ES-I3 (cell line): ENCODE measurements around the gene ETFB.

ENCODE experiments used
- H3K36me3 ChIP-seq: 2 replicates; pipeline ENCODE4 v1.6.1; 2013; ENCODE audit warnings: mild to moderate bottlenecking, low read length, control low read depth, moderate library complexity; ENCODE audit not compliant: insufficient read depth
- H3K4me1 ChIP-seq: 2 replicates; pipeline ENCODE4 v1.6.1; 2013; ENCODE audit warnings: mild to moderate bottlenecking, control low read depth, low read length; ENCODE audit not compliant: insufficient read depth
- H3K9ac ChIP-seq: 2 replicates; pipeline ENCODE4 v1.6.1; 2013; ENCODE audit warnings: low read depth, mild to moderate bottlenecking, low read length, moderate library complexity
- H3K9me3 ChIP-seq: 2 replicates; pipeline ENCODE4 v1.6.1; 2013; ENCODE audit warnings: mild to moderate bottlenecking, low read length, moderate library complexity; ENCODE audit not compliant: control insufficient read depth, insufficient read depth

ETFB gene

GRCh38 chr19:51367565-51368365, 1.6 kb upstream of the ETFB start:
- Histone ChIP-seq H3K4me1 (peaks cover 10% of the 10 kb centered on the region; the same call in 1 of the 2 replicates), H3K36me3 (no peaks in the 10 kb centered on the region), H3K9me3 (no peaks in the 10 kb centered on the region), H3K9ac (peak overlapping the region; percentile 76)

DNA sequence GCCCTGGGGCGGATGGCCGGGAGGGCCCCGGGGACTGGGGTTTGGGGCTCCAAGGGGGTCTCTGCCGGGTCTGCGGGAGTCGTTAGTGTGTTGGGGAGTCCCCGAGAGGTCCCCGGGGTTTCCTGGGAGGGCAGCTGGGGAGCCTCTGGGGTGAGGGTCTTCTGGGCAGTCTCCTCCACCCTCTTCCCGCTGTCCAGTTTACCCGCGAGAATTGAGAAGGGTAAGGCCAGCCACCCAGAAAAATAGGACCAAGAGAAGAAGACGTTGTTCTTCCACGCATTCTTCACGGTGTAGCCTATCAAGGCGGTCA, 1.0 kb upstream of the ETFB start:
- no peaks in the 10 kb centered on the region for H3K36me3 ChIP-seq

DNA sequence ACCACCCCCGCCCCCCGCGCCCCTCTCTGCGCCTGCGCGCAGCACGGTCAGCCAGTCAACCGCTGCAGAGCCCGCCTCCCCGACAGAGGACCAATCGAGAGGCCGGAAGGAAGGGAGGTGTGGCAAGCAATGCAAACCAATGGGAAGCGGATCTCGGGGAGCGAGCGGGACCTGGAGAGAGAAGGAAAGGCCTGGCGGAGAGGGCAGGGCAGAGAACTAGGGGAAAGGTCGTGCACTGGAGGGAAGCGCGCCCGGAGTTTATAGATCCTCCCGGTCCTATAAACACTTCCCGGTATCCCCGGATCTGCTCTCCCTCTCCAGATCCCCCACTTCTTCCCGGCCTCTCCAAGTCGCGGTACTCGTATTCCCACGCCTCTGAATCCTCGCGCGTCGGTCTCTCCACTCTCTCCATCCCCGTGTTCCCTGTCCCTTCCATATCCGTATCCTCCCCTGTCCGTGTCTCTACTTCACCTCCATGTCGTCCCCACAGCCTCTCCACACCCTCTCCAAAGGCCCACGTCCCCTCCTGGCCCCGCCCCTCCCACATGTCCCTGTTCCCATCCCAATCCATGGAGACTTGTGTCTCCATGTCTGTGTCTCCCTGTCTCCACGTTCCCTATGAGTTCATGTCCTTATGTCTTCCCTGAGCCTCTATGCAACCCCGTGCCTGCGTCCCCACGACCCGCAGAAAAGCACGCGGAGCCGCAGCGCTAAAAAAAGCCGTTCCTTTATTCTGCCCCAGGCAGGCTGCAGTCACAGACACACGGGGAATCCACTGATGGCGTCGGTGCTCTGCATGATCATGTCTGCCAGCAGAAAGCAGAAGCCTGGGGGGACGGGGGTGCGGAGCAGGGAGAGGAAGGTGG, 434 bp upstream of the ETFB start:
- Histone ChIP-seq H3K9me3 (no peaks in the 10 kb centered on the region), H3K4me1 (peaks cover 12% of the 10 kb centered on the region; the same call in 1 of the 2 replicates), H3K9ac (peak overlapping the region; percentile 76), H3K36me3 (no peaks in the 10 kb centered on the region)

More for the DNA sequence above, 1.0 kb upstream of the ETFB start:
- Histone ChIP-seq H3K9ac (peak overlapping the region; percentile 76), H3K9me3 (no peaks in the 10 kb centered on the region), H3K4me1 (peaks cover 12% of the 10 kb centered on the region; the same call in 1 of the 2 replicates)

DNA sequence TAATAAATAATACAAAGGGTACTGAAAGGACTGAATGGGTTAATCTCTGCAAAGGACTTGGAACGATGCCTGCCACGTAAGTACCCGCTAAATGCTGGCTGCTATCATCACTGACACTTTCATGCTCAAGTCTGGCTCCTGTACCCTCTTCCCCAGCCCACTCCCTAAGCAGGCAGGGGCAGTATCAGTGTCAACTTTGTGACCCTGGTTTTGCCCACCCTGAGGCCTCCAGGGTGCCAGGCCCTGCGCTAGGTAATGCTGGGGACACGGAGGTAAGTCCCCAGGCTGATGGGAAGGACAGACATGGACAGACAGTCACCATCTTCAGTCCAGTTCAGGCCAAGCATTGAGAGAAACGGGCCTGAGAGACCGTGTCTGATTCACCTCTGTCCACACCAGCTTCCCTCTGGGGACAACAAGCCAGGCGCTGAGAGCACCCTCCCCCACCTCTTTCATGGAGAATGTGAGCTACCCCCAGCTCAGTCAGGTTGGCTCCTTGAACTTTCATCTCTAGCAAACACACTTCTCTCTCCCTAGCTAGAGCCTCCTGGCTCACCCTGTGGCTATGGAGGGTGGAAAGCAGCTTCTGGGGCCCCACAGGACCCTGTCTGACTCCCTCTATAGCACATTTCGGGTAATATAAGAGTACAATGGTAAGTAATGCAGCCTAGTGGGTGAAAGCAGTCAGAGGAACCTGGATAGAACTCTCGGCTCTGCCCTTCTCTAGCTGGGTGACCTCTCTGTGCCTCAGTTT, 800 bp downstream of the ETFB start:
- Histone ChIP-seq H3K4me1 (peaks cover 12% of the 10 kb centered on the region; the same call in 1 of the 2 replicates), H3K9me3 (no peaks in the 10 kb centered on the region), H3K36me3 (no peaks in the 10 kb centered on the region), H3K9ac (peak overlapping the region; percentile 89)

GRCh38 chr19:51364200-51365106, 1.7 kb downstream of the ETFB start:
- Histone ChIP-seq H3K9ac (no peak overlapping the region), H3K9me3 (no peaks in the 10 kb centered on the region), H3K4me1 (peaks cover 12% of the 10 kb centered on the region; the same call in 1 of the 2 replicates), H3K36me3 (no peaks in the 10 kb centered on the region)

DNA sequence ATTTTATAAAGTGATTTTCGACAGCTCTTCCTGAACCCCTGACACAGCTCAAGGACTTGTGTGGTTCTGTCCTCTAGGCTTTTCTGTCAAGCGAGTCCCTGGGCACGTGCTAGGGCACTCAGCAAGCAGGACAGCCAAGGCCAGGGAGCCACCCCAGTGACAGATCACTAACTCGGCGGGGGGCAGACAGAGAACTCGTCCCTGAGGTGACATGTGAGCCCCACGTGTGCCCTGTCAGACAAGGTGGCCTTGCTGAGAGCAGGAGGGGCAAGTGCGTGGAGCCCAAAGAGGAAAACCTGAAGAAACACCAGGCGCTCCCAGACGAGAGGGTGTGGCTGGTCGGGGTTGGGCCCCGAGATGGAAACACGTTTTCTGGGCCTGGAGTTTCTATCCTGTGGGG, 4.9 kb downstream of the ETFB start:
- Histone ChIP-seq H3K36me3 (no peaks in the 10 kb centered on the region), H3K4me1 (peaks cover 6% of the 10 kb centered on the region; the same call in 1 of the 2 replicates), H3K9ac (no peak overlapping the region), H3K9me3 (no peaks in the 10 kb centered on the region)

GRCh38 chr19:51359294-51359693, 6.9 kb downstream of the ETFB start:
- H3K9ac ChIP-seq, result no peak overlapping the region
- H3K4me1 ChIP-seq, result peaks cover 9% of the 10 kb centered on the region; the same call in 1 of the 2 replicates
- H3K36me3 ChIP-seq, result no peaks in the 10 kb centered on the region
- no peaks in the 10 kb centered on the region for H3K9me3 ChIP-seq

- Histone ChIP-seq H3K4me1 (peaks cover 12% of the 10 kb centered on the region; the same call in 1 of the 2 replicates), H3K36me3 (no peaks in the 10 kb centered on the region), H3K9ac (no peak overlapping the region), H3K9me3 (no peaks in the 10 kb centered on the region)
Measured at GRCh38 chr19:51357952-51358351, 8.2 kb downstream of the ETFB start.

- H3K9ac ChIP-seq, result no peak overlapping the region
- H3K36me3 ChIP-seq, result no peaks in the 10 kb centered on the region
- H3K4me1 ChIP-seq, result peaks cover 9% of the 10 kb centered on the region; the same call in 1 of the 2 replicates
- no peaks in the 10 kb centered on the region for H3K9me3 ChIP-seq
Measured at GRCh38 chr19:51356159-51356801, 9.9 kb downstream of the ETFB start.

DNA sequence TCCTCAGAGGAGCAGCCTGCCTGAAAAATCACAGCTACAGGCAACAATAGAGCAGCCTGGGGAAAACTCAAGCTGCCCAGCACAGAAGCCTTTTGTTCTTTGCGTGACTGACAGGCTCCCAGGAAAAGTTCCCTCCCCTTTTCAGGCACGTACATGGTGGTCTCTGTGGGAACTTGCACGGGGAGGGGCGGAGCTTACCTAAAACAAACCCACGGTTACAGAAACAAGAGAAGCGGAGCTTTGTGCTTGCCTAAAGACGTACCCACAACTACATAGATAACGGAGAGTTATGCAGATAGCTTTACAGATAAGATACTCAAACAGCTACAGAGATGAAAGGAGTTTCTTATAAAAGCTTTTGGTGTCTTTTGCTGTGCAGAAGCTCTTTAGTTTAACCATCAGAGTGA, 11.4 kb downstream of the ETFB start:
- Histone ChIP-seq H3K4me1 (peaks cover 9% of the 10 kb centered on the region; the same call in 1 of the 2 replicates), H3K36me3 (peaks cover 6% of the 10 kb centered on the region), H3K9me3 (no peaks in the 10 kb centered on the region), H3K9ac (no peak overlapping the region; the same call in 1 of the 2 replicates)

DNA sequence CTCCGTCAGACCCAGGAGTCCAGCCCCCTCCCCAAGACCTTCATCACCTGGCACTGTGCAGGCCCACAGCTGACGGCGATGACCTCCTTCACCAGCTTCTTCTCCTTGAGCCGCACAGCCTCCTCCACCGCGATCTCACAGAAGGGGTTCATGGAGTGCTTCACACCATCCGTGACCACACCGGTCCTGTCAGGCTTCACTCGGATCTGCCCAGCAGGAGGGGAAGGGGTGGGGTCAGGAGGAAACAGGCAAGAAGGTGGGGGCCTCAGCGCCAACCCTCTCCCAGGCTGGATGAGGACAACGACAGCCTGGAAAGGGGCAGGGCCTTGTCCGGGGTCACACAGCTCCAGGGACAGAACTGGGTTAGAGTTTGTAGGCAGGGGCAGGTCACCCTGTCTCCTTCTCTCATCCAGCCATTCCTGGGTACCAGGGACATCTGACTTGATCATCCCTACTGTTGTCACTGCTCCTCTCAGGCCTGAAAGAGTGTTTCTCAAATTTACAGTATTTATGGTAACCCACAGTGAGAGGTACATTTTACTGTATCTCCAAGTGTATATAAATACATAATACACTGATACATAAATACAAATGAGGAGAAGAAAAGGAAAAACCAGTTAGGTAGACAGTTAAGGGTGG, 12.0 kb downstream of the ETFB start:
- no peak overlapping the region; the same call in 1 of the 2 replicates for H3K9ac ChIP-seq
- no peaks in the 10 kb centered on the region for H3K9me3 ChIP-seq
- peaks cover 9% of the 10 kb centered on the region; the same call in 1 of the 2 replicates for H3K4me1 ChIP-seq
- peaks cover 6% of the 10 kb centered on the region for H3K36me3 ChIP-seq

DNA sequence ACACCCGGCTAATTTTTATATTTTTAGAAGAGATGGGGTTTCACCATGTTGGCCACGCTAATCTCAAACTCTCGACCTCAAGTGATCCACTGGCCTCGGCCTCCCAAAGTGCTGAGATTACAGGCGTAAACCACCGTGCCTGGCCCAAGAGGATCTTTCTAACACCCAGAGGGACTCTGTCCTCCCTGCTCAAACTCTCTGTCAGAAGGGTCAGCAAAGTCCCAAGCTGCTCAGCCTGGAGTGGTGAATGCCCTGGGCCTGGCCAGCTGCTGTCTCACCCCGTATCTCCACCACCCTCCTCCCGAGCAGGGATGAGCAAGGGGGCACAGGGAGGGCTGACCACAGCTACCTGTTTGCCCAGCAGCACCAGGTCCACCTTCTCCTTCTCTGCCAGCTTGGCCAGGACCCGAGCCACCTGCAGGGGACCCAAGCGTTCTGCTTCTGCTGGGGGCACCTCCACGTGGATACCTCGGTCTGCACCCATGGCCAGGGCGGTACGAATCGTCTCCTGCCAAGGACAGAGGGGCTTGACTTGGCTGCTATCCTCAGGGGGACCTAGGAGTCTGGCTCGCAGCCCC, 13.3 kb downstream of the ETFB start:
- no peak overlapping the region for H3K9ac ChIP-seq
- no peaks in the 10 kb centered on the region for H3K9me3 ChIP-seq
- H3K36me3 ChIP-seq, result peaks cover 6% of the 10 kb centered on the region
- peaks cover 9% of the 10 kb centered on the region; the same call in 1 of the 2 replicates for H3K4me1 ChIP-seq
